ENCODE measurements around the gene CPLX3. TPM values are rescaled to one million over a fixed set of nuclear protein-coding genes. Genes with fewer than 3 reads are reported as not detected.

Gene CPLX3
- total RNA-seq, 1 donor from 2014 or later, result not detected

GRCh38 chr15:74869726-74870407 lies 43.4 kb downstream of the CPLX3 start:
- DNase-seq (ENCODE audit: low spot score in 2 of 2), result peak; percentile 40 to 77
- Histone ChIP-seq H3K36me3 (no peaks in the 10 kb centered on the region), H3K27me3 (no peaks in the 10 kb centered on the region), H3K27ac (peak overlapping the region; percentile 43 to 52), H3K4me3 (peak overlapping the region in 1 of 2 donors; percentile 80), H3K9me3 (no peaks in the 10 kb centered on the region), H3K4me1 (peaks cover 9 to 40% of the 10 kb centered on the region in 2 donors)
- TF ChIP-seq, protein P1, sequence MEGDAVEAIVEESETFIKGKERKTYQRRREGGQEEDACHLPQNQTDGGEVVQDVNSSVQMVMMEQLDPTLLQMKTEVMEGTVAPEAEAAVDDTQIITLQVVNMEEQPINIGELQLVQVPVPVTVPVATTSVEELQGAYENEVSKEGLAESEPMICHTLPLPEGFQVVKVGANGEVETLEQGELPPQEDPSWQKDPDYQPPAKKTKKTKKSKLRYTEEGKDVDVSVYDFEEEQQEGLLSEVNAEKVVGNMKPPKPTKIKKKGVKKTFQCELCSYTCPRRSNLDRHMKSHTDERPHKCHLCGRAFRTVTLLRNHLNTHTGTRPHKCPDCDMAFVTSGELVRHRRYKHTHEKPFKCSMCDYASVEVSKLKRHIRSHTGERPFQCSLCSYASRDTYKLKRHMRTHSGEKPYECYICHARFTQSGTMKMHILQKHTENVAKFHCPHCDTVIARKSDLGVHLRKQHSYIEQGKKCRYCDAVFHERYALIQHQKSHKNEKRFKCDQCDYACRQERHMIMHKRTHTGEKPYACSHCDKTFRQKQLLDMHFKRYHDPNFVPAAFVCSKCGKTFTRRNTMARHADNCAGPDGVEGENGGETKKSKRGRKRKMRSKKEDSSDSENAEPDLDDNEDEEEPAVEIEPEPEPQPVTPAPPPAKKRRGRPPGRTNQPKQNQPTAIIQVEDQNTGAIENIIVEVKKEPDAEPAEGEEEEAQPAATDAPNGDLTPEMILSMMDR (IDR thresholded peaks at IDR 0.05), result no peak
- intact Hi-C loops (cut with DNase I), result no loop called here

- TF ChIP-seq, protein P1 (IDR thresholded peaks at IDR 0.05), result no peak
Observed at GRCh38 chr15:74870436-74871215, 44.2 kb downstream of the CPLX3 start.

DNA sequence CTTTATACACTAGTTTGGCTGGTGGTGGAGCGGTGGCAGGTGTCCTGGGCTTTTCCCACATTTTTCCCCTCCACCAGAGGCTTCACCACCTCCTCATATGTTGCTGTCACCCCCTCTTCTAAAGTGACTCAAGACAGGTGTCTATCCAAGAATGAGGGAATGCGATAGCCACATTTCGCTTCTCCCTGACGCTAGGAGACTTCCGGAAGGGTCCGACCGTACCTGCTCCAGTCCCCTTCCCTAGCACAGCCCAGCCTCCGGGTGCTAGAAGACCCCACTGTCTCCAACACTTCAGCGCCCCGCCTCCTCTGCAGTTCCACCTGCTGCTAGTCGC lies 46.2 kb downstream of the CPLX3 start:
- H3K9me3 ChIP-seq, result no peaks in the 10 kb centered on the region
- peaks cover 9 to 40% of the 10 kb centered on the region in 2 donors for H3K4me1 ChIP-seq

More at GRCh38 chr15:74870436-74871215, 44.2 kb downstream of the CPLX3 start:
- H3K27me3 ChIP-seq, result no peaks in the 10 kb centered on the region
- intact Hi-C loops (cut with DNase I), result no loop called here
- peaks cover 9 to 40% of the 10 kb centered on the region in 2 donors for H3K4me1 ChIP-seq
- peak overlapping the region; percentile 43 for H3K27ac ChIP-seq
- no peak for DNase-seq (ENCODE audit: low spot score in 2 of 2)
- no peaks in the 10 kb centered on the region for H3K36me3 ChIP-seq
- H3K9me3 ChIP-seq, result no peaks in the 10 kb centered on the region
- peak overlapping the region in 1 of 2 donors; percentile 80 for H3K4me3 ChIP-seq

GRCh38 chr15:74873036-74873755 lies 46.8 kb downstream of the CPLX3 start, which contains the start of gene SCAMP2:
Gene SCAMP2 (minus strand): TSS chr15:74873365. CDS start chr15:74873255, 110 bp downstream.
- intact Hi-C loops (cut with DNase I), result loop anchor here (1.0 to 2.0 kb wide), 3 partner anchors 16 to 34 kb away; partner anchors contain the start of genes FAM219B and ULK3
- peaks cover 9 to 40% of the 10 kb centered on the region in 2 donors for H3K4me1 ChIP-seq

More for the DNA sequence above, 46.2 kb downstream of the CPLX3 start:
- Histone ChIP-seq H3K36me3 (no peaks in the 10 kb centered on the region), H3K27me3 (no peaks in the 10 kb centered on the region), H3K27ac (peak overlapping the region; percentile 83 to 94), H3K4me3 (peak overlapping the region; percentile 48 to 80)
- DNase-seq (ENCODE audit: low spot score in 2 of 2), result no peak
- TF ChIP-seq, protein P1 (IDR thresholded peaks at IDR 0.05), result no peak
- intact Hi-C loops (cut with DNase I), result loop anchor here (1.0 to 2.0 kb wide), 3 partner anchors 17 to 34 kb away; partner anchors contain the start of genes FAM219B and ULK3

More at GRCh38 chr15:74873036-74873755, 46.8 kb downstream of the CPLX3 start, which contains the start of gene SCAMP2:
- TF ChIP-seq, protein P1 (IDR thresholded peaks at IDR 0.05), result no peak
- H3K27ac ChIP-seq, result peak within 1 kb of the TSS; percentile 83 to 94
- H3K9me3 ChIP-seq, result no peaks in the 10 kb centered on the region
- H3K27me3 ChIP-seq, result no peaks in the 10 kb centered on the region
- peak; percentile 84 to 97 for DNase-seq (ENCODE audit: low spot score in 2 of 2)
- H3K4me3 ChIP-seq, result peak within 1 kb of the TSS; percentile 48 to 80
- H3K36me3 ChIP-seq, result no peaks in the 10 kb centered on the region
